HG03060 (cell line): Measurements from ENCODE around the gene TBC1D17.
A peak's percentile ranks its signal among the peaks of the same experiment; 100 is the strongest.

Experiments used
- ATAC-seq: cut with Tn5 transposase; IDR thresholded peaks from one replicate; pipeline ENCODE4 v1.9.1; 2021; ENCODE audit warnings: low read depth, moderate number of reproducible peaks; ENCODE audit not compliant: unreplicated experiment

The TBC1D17 gene

DNA sequence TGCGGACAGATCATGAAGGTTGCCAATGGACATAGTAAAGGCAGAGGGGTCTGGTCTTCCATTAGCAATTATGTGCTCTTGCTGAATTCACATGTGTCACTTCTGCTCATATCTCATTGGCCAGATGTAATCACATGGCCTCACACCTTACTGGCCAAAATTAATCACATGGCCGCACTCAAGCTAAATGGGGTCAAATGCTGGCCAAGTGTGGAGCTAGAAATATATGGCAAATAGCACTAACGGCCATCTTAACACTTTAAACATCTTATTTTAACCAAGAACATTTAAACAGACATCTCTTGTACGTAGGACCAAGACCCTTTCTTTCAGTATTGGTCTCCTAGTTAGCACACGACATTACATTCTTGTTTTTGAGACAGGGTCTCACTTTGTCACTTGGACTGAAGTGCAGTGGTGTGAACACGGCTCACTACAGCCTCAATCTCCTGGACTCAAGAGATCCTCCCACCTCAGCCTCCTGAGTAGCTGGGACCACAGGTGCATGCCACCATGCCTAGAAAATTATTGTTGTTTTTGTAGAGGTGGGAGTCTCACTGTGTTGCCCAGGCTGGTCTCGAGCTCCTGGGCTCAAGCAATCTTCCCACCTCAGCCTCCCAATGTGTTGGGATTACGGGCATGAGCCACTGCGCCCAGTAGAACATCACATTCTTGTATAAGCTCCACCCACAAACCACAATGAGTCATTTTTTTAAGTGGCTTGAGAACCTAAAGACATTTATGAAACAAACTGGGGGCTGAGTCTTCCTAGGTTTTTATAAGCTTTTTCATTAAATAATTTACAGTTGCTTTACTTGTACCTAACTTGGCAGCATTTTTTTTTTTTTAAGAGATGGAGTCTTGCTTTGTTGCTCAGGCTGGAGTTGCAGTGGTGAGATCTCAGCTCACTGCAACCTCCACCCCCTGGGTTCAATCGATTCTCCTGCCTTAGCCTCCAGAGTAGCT is 29.5 kb upstream of the TBC1D17 start:
- ATAC-seq: no peak

DNA sequence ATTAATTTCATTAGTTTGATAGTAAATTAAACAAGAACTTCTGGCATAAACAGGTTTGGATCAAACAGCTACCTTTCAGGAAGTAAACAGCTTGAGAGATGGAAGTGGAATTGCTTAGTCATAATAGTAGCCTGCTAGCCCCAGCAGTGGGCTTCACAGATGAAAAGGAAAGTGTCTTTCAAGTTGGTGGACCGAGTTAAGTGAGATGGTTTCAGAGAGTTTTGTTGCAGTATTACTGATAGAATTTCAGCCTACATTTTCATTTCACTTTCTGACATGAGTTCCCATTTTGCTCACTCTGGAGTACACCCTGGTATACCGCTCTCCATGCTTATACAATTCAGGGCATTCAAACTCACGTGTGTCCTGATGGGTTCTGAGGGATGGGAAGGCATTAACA is 28.6 kb upstream of the TBC1D17 start:
- no peak for ATAC-seq

DNA sequence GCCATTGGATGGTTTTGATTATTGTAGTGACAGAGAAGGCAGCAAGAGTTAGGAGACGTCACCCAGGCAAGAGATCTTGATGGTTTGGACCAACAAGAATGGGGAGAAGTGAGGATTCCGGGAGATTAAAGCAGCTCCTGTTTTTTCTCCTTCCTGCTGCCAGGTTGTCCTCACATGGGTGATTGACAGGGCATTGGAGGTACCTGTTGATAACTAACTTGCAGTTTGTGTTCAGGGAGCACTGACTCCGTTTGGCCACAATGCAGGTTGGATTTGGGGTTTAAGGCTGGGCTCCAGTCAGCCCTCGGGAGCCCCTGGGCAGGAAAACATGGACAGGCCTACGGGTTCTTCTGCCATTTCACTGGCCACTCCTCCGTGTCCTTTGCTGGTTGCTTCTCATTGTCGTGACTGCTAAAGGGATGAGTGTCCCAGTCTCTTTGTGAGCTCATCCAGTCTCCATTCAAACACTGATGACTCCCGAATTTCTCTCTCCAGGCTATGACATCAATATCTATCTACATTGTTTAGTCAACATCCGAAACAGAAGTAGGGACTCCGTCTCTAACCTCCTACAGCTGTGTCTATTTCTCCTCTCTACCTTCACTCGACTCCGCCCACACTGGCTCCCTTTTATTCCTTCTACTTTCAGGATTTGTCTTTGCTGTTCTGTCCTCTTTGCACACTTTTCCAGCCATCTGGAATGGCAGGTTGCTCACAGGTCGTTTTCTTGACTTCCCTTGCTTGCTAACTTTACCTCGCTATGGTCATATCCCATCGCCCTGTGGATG is 27.9 kb upstream of the TBC1D17 start:
- no peak for ATAC-seq

DNA sequence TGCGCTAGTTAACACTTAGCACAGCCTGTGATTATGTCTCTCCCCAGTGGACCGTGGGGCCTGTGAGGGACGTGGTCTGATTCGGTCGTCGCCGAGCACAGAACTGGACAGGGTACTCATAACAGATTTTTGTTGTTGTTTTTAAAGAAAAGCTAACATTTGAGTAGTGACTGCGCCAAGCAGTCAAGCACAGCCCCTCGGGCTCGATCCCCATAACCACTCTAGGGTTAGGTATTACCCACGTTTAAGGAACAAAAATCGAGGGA is 27.3 kb upstream of the TBC1D17 start:
- peak; percentile 9 for ATAC-seq

DNA sequence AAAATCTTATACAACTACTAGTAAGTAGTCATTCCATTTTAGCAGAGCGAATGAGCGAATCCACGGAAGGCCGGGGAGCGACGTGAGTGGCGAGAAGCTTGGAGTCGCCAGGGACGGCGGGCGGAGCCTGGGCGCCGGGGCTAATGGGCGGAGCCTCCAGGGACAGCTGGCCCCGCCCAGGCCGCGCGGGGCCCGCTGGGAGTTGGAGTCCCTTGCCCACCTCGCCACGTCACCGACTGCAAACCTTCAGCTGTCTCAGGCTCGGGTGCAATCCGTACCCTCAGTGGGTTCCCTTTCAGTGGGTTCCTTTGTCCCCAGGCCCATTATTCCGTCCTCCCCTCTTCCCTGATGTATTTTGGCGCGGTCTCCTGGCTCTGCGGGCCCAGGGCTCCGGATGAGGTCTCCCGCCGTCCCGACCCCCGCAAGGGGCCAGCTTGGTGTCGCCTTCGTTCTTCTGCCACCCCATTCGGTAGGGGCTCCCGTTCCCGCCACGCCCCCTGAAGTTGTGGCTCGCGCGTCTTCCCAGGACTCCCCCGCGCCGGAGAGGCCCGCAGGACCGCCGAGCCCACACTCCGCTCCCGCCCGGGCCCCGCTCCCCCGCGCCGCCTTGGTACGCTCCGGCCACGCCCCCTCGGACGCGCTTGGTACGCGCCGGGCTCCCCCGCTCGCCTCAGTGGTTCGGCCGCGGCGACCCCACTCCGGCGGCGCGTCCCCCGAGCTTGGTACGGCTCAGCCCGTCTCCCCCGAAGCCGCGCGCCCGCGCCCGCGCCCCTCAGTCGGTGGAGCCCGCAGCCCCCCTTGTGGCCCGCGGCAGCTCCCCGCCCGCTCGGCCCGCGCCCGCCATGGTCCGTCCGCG is 26.8 kb upstream of the TBC1D17 start, which contains the start of gene PTOV1:
Gene PTOV1 (plus strand): TSS at position 673 of the 856 bp plus-strand sequence.
- ATAC-seq: peak; percentile 30

DNA sequence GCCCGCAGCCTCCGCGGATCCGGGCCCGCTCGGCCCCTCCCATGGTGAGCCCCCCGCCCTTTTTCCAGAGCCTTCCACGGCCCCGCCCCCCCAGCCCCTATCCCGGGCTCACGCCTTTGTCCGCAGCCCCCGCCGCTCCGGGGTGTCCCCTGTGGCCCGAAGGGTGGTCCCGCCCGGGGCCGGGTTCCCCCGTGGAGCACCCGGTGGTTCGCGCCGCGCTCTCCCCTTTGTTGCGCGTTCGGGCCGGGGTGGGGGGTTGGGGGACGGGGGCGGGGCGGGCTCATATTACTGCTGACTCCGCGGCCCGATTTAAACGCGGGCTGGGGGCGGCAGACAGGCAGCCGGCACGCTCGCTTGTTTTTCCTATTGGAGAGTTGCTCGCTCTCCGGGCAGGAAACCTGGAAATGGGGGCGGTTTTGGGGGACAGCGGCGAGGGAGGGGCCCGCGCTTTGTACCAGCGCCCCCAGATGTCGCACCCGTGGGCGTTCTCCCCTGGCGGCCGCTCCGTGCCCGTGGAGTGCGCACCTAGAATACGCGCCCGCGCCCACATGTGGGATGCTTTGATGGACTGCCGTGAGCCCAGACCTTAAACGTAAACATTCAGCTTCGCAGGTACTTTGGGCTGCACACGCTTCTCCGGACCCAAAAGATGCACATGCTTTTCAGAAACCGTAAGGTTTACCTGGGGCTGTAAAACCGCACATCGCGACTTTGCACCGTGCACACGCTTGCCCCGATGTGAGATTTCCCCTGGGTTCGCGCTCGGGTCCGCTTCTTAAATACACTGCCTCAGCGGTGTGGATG is 25.8 kb upstream of the TBC1D17 start:
- ATAC-seq: no peak

DNA sequence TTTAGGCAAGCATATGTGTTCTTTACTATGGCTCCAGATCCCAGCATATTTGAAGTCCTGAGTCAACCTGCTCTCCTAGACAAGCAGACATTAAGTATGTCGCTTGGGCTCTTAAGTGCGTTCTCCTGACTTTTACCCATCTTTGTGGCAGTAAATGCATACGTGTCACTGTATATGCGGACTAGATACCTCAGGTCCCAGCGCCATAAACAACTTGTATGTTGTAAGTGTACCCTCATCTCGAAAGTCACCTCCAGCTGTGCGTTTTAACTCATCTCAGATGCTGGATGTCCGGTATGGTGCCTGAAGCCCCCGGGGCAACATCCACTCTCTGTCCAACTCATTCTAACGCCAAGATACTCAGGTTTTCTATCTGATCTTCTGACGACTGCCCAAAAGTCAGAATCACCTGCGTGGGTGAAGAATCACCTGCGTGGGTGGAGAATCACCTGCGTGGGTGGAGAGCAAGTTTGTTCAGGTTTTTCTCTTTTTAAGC is 24.8 kb upstream of the TBC1D17 start:
- ATAC-seq: no peak

DNA sequence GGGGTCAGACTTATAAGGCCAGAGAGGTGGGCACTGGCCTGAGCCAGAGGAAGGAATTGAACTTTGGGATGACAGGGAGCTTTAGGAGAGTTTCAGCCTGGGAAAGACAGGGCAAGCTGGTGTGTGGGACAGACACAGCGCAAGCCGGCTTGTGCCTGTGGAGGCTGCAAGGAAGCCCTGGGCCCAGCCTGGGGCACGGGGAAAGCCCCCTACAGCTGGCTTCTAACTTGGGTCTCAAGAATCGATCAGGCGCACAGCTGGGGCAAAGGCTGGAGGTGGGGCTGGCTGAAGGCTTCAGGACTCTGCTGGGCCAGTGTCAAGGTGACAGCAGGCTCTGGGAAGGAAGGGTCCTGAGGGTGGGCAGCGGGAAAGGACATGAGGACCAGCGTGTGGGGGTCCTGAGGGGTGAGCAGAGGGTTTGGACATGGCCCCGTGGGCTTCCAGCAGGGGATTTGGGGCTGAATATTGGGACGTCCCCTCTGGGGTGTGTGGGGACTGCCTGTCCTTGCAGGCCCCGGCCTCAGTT is 23.6 kb upstream of the TBC1D17 start:
- no peak for ATAC-seq

DNA sequence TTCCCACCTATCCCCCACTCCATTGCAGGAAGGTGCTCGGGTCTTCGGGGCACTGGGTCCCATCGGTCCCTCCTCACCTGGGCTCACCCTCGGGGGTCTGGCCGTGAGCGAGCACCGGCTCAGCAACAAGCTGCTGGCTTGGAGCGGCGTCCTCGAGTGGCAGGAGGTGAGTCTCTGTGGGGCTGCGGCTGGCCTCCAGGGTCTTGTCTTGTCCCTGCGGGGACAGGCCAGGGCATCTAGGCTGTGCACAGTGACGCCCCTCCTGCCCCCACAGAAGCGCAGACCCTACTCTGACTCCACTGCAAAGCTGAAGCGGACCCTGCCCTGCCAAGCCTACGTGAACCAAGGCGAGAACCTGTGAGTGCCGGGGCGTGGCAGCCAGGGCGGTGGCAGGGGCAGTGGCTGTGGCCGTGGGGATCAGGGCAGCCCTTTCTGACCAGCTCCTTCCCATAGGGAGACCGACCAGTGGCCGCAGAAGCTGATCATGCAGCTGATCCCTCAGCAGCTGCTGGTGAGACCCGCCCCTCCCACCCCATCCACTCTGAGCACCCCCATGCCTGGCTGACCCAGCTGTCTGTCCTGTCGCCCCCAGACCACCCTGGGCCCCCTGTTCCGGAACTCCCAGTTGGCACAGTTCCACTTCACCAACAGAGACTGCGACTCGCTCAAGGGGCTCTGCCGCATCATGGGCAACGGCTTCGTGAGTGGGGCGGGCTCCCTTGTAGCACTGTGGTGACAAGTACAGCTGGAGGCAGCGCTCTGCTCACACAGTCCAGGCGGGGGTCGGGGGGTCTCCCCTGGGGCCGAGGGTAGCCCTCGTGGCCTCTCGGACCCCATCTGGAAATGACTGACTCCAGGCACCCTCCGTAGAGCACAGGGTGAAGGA is 22.9 kb upstream of the TBC1D17 start:
- no peak for ATAC-seq

DNA sequence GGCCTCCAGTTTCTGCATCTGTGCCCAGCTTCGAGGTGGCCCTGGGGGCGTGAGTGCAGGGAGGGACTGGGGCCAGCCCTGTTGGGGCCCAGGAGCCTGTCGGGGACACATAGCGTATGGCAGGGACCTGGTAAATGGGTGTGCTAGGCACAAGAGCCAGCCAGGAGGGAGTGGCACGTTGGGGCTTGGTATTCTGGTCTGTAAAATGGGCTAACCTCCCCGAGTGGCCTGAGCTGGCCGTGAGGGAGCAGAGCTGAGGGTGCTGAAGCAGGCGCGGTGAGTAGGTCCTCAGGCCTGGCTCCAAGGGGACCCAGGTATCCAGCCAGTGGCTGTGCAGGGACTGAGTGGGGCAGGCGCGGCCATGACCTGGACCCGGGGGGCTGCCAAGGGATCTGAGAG is 22.2 kb upstream of the TBC1D17 start:
- no peak for ATAC-seq

DNA sequence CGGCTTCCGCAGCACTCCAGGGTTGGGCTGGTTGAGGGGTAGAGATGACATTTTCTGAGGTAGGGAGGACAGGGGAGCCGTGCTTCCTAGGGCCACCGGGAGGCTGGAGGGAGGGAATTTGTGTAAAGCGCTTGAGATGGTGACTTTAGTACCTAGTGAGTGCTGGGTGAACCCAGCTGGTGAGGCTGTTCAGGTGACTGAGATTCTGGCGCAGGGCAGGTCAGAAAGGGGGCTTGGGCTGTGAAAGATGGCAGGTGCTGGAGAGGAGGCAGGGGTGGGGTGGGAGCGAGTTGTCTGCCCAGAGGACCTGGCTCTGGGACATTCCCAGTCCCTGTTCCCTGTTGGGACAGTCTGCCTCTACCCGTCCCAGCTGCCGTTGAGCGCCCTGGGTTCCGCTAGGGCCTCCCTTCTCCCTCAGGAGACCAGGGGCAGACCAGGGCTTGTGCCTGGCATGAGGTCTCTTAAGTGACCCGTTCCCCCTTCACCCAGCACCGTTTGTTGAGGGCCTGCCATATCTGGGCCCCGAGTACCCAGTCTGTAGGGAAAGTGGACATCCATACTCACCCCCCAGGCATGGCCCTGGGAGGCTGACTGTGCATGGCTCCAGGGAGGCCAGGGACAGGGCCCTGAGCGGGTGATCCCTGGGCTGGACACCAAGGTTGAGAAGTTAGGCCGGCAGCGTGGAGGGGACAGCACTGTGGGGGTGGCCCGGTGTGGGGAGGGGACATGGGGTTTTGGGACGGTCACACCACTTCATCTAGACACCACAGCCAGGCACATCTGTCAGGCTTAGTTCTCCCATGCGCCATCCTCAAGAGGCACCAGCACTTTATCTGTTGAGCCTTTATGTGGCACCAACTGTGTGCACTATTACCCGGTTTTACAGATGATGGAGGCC is 21.6 kb upstream of the TBC1D17 start:
- no peak for ATAC-seq

DNA sequence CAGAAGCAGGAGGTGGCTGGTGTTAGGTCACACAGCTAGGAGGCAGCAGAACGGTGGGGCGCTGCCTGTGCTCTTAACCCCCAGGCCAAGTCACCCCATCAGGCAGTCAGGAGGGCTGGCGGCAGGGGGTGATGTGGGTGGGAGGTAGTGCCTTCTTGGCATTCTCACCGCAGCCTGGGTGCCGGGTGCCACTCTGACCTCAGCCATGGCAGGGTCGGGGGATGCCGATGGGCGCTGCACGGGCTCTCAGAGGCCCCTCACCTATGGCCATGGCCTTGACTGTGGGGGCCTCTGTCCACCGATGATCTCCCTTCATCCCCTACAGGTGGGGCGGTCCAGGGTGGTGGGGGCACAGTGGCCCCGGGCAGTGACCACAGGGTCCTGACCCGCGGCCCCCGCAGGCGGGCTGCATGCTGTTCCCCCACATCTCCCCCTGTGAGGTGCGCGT is 20.9 kb upstream of the TBC1D17 start:
- no peak for ATAC-seq

DNA sequence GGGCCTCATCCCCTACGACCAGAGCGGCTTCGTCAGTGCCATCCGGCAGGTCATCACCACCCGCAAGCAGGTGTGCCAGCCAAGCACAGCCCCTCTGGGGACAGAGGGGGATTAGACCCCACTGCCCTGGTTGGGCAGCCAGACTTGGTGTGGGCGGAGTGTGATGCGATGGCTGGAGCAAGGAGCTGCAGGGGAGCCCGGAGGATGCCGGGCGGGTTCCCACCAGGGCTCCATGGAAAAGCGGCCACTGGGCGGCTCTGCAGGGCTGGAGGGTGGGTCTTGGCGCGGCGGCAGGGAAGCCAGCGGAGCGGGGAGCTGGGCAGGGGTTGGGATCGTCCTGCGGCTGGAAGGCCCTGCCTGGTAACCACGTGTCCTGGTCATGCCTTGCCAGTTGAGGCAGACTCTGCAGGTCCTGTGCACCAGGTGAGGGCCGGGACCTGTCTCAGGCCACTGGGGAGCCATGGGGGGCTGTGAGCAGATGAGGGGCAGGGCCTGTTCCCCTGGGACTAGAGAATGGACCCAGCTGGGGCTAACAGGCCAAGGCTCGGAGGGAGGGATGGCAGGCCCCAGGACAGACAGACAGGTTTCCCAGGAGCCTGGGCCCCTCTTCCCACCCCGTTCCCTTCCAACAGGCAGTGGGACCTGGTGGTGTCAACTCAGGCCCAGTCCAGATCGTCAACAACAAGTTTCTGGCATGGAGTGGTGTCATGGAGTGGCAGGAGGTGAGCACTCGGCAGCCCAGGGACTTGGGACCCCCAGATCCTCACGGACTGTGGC is 20.3 kb upstream of the TBC1D17 start:
- ATAC-seq: no peak

DNA sequence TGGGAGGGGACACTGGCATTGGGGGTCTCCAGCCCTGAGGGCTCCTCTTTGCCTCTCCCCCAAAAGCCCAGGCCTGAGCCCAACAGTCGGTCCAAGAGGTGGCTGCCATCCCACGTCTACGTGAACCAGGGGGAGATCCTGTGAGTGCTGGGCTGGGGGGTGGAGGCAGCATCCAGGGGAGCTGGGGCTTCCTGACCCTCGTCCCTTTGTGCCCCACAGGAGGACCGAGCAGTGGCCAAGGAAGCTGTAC is 19.7 kb upstream of the TBC1D17 start:
- no peak for ATAC-seq

DNA sequence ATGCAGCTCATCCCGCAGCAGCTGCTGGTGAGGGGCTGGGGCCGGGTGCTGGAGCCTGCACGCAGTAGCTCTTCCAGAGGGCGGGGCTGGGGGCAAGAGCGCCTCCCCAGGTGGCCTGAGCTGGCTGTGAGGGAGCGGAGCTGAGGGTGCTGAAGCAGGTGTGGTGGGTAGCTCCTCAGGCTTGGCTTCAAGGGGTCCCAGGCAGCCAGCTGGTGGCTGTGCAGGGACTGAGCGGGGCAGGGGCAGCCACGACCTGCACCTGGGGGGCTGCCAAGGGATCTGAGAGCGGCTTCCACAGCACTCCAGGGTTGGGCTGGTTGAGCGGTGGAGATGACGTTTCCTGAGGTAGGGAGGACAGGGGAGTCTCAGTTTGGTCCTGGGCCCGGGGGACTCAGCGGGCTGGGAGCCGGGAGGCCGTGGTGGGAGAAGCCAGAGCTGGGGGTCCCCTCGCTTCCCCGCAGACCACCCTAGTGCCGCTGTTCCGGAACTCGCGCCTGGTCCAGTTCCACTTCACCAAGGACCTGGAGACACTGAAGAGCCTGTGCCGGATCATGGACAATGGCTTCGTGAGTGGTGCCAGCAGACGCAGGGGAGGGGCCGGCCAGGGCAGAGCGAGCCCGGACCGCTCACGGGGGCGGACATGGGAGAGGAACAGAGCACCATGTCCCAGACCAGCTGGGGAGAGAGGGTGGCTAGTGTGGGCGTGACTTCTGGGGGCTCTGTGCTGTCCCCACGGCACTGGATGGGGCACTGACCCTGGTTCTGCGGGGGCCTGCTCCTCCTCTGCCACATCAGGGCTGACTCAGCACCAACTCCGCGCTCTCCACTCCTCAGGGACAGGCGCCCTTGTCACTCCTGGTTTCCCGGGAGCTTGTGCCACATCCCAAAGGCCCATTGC is 19.2 kb upstream of the TBC1D17 start:
- ATAC-seq: no peak

DNA sequence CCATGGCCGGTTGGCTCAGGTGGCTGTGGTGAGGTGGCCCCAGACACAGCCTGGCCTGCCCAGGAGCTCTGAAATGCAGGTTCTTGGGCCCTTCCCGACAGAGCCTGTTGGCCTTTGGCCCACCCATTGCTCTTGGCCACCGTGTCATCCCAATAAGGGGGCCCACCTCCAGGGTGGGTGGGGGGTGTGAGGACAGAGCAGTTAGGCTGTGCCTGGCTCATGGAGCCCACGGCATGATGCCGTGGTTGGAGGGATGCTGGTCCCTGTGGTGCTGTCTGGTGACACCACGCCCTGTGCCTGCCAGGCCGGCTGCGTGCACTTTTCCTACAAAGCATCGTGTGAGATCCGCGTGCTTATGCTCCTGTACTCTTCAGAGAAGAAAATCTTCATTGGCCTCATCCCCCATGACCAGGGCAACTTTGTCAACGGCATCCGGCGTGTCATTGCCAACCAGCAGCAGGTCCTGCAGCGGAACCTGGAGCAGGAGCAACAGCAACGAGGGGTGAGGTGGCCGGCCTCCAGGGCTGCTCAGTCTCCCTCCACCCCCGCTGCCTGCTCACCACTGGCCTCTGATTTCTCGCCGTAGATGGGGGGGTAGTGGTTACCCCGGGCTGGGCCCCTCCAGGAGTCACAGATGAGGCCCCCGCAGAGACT is 17.7 kb upstream of the TBC1D17 start:
- ATAC-seq: no peak
